Renal pelvis (tissue), 4 donors: Measurements from ENCODE around the gene ACAT1. TPM values are rescaled to one million over a fixed set of nuclear protein-coding genes. Genes with fewer than 3 reads are reported as not detected.
"Not testable (repeated sequence)": the region's sequence is repeated elsewhere in the genome, so short reads cannot be mapped to it uniquely, and the experiment has no call there.

Source experiments
- DNase-seq: peaks from one replicate; pipeline ENCODE4 v3.0.0-alpha.2; 2013
- polyA plus RNA-seq, 3 donors: library from polyadenylated mRNA; unstranded; fragments of 120-200 nt; gene quantifications; one replicate each; pipeline ENCODE4 v1.2.1, GENCODE V29; 2013; ENCODE audit not compliant: insufficient read length in 3 of 3

Gene ACAT1
- polyA plus RNA-seq, 3 donors: 93.9 to 101 (median 96.3) TPM

- no peak for DNase-seq
Measured at GRCh38 chr11:108131993-108132392, 10.6 kb downstream of the ACAT1 start.

GRCh38 chr11:108132993-108133538, 11.7 kb downstream of the ACAT1 start:
- DNase-seq: not testable (repeated sequence)

- no peak for DNase-seq
Measured at GRCh38 chr11:108135845-108136544, 14.6 kb downstream of the ACAT1 start.

GRCh38 chr11:108137212-108137611, 15.8 kb downstream of the ACAT1 start:
- DNase-seq: no peak

- DNase-seq: no peak
Measured at GRCh38 chr11:108142304-108142703, 20.9 kb downstream of the ACAT1 start.

GRCh38 chr11:108144615-108145014, 23.2 kb downstream of the ACAT1 start:
- no peak for DNase-seq

- no peak for DNase-seq
Measured at GRCh38 chr11:108147150-108147549, 25.8 kb downstream of the ACAT1 start.

- no peak for DNase-seq
Measured at GRCh38 chr11:108148556-108148955, 27.2 kb downstream of the ACAT1 start.

- DNase-seq: no peak
Measured at GRCh38 chr11:108154591-108154990, 33.2 kb downstream of the ACAT1 start.

GRCh38 chr11:108160970-108161566, 39.7 kb downstream of the ACAT1 start:
- no peak for DNase-seq

- not testable (repeated sequence) for DNase-seq
Measured at GRCh38 chr11:108162878-108163277, 41.5 kb downstream of the ACAT1 start.

GRCh38 chr11:108167624-108168023, 46.3 kb downstream of the ACAT1 start:
- no peak for DNase-seq

GRCh38 chr11:108170184-108170583, 48.8 kb downstream of the ACAT1 start:
- no peak for DNase-seq

- DNase-seq: no peak
Measured at GRCh38 chr11:108177570-108177969, 56.2 kb downstream of the ACAT1 start.

GRCh38 chr11:108193725-108194124, 72.4 kb downstream of the ACAT1 start:
- no peak for DNase-seq

- DNase-seq: no peak
Measured at GRCh38 chr11:108196901-108197300, 75.5 kb downstream of the ACAT1 start.

Other genes starting within 250 kb of the ACAT1 start
- under 1 TPM; 0.51 to 0.86 (median 0.73) TPM for gene RAB39A, start 193.1 kb upstream of the ACAT1 start, polyA plus RNA-seq
- 10 to 100 TPM; 33.8 to 43.2 (median 41.6) TPM for gene CUL5, start 112.7 kb upstream of the ACAT1 start, polyA plus RNA-seq
- 10 to 100 TPM; 16.1 to 24.2 (median 18.6) TPM for gene NPAT, start 101.1 kb downstream of the ACAT1 start, polyA plus RNA-seq
- gene ATM, start 101.5 kb downstream of the ACAT1 start, polyA plus RNA-seq: 100 to 1,000 TPM in 1 of 3 donors, 10 to 100 TPM in 2; 56.3 to 100 (median 76.2) TPM